OCI-LY7 (cell line): ENCODE data around the gene CETP.

ENCODE experiments used
- EZH2phosphoT487 ChIP-seq: fragments of 200-600 bp; sonication (generic); IDR thresholded peaks from 2 replicates; pipeline ENCODE4 v1.6.1; 2018; ENCODE audit warnings: low read depth, borderline replicate concordance, mild to moderate bottlenecking, mixed run types, antibody characterized with exemption, low read length, moderate library complexity, mixed read lengths
- TF ChIP-seq, protein P1 (sequence below): fragments of 200-600 bp; sonication (generic); conservative IDR thresholded peaks from 2 replicates; pipeline ENCODE4 v1.5.1; 2014; ENCODE audit warnings: mild to moderate bottlenecking, antibody characterized with exemption, low read length, moderate library complexity, mixed read lengths

DNA sequence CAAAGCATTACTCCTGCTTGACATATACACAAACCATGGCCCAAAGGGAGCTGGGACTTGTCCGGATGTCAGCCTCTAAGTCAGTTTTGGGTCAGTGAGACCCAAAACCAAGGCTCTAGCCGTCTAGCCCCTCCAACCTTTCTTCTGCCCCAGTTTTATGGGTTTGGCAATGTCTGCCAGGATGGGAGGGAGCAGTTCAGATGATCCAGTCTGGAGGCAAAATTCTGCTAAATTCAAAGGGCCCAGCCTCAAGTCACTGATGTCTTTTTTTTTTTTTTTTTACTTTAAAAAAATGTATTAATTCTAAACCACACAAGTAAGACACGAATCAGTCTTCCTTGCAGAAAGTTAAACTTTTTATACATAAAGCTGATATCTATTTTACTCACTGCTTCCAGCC lies 36.2 kb downstream of the CETP start:
- TF ChIP-seq, protein P1, sequence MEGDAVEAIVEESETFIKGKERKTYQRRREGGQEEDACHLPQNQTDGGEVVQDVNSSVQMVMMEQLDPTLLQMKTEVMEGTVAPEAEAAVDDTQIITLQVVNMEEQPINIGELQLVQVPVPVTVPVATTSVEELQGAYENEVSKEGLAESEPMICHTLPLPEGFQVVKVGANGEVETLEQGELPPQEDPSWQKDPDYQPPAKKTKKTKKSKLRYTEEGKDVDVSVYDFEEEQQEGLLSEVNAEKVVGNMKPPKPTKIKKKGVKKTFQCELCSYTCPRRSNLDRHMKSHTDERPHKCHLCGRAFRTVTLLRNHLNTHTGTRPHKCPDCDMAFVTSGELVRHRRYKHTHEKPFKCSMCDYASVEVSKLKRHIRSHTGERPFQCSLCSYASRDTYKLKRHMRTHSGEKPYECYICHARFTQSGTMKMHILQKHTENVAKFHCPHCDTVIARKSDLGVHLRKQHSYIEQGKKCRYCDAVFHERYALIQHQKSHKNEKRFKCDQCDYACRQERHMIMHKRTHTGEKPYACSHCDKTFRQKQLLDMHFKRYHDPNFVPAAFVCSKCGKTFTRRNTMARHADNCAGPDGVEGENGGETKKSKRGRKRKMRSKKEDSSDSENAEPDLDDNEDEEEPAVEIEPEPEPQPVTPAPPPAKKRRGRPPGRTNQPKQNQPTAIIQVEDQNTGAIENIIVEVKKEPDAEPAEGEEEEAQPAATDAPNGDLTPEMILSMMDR, result no peak
- TF ChIP-seq EZH2phosphoT487, result no peak
